Daoy (cell line): ENCODE measurements around the gene SUMF2. TPM values are rescaled to one million over a fixed set of nuclear protein-coding genes. Genes with fewer than 3 reads are reported as not detected.
"Not testable (repeated sequence)": the region's sequence is repeated elsewhere in the genome, so short reads cannot be mapped to it uniquely, and the experiment has no call there.

ENCODE experiments used
- DNase-seq: peaks from one replicate; pipeline ENCODE4 v3.0.0-alpha.2; 2015; ENCODE audit warnings: low read depth
- total RNA-seq: library from RNA; depleted of rRNA; stranded (reverse); fragments of >200 nt; shearing (Covaris generic); gene quantifications from 2 replicates; pipeline ENCODE4 v1.2.3, GENCODE V29; 2014; rRNA removed

SUMF2 gene
- total RNA-seq, 1 experiment from 2014 or later: 167 TPM

- DNase-seq: peak; percentile 100
Observed at GRCh38 chr7:56106108-56107073, 42.3 kb downstream of the SUMF2 start, which contains the start of gene CHCHD2. Gene CHCHD2, minus strand, starts transcription at chr7:56106476. Its CDS starts 63 bp downstream, at chr7:56106413.

- no peak for DNase-seq
Observed at GRCh38 chr7:56107954-56108258, 43.8 kb downstream of the SUMF2 start.

- DNase-seq: no peak
Observed at GRCh38 chr7:56110611-56111010, 46.5 kb downstream of the SUMF2 start.

- not testable (repeated sequence) for DNase-seq
Observed at GRCh38 chr7:56112244-56112643, 48.2 kb downstream of the SUMF2 start.

GRCh38 chr7:56115852-56116538, 51.9 kb downstream of the SUMF2 start, which contains the start of gene NUPR2:
Gene NUPR2, minus strand, starts transcription at chr7:56116417. Its CDS starts 103 bp downstream, at chr7:56116314.
- DNase-seq: no peak

- DNase-seq: peak; percentile 44
Observed at GRCh38 chr7:56121440-56121839, 57.4 kb downstream of the SUMF2 start.

- DNase-seq: no peak
Observed at GRCh38 chr7:56124981-56125380, 60.9 kb downstream of the SUMF2 start.

- DNase-seq: peak; percentile 36
Observed at GRCh38 chr7:56125831-56126230, 61.7 kb downstream of the SUMF2 start.

- no peak for DNase-seq
Observed at GRCh38 chr7:56127241-56127975, 63.3 kb downstream of the SUMF2 start.

Other genes with a start within 250 kb of the SUMF2 start
- gene SEPTIN14, start 201.5 kb upstream of the SUMF2 start, total RNA-seq: not detected in 2 replicates
- 2.9 and 8.0 TPM in 2 replicates for gene ZNF713, start 176.8 kb upstream of the SUMF2 start, total RNA-seq
- gene MRPS17, start 112.4 kb upstream of the SUMF2 start, total RNA-seq: 40.0 and 55.8 TPM in 2 replicates
- 65.8 and 68.6 TPM in 2 replicates for gene NIPSNAP2, start 99.7 kb upstream of the SUMF2 start, total RNA-seq
- gene PSPH, start 12.8 kb upstream of the SUMF2 start, total RNA-seq: 113 and 129 TPM in 2 replicates
- 1,003 and 1,301 TPM in 2 replicates for gene CCT6A, start 12.5 kb upstream of the SUMF2 start, total RNA-seq
- gene PHKG1, start 28.7 kb downstream of the SUMF2 start, total RNA-seq: 1.5 TPM in 1 of 2 replicates, not detected in the other
- gene CHCHD2, start 42.2 kb downstream of the SUMF2 start, total RNA-seq: 1,201 and 1,375 TPM in 2 replicates
- not detected in 2 replicates for gene NUPR2, start 52.1 kb downstream of the SUMF2 start, total RNA-seq